HepG2 (cell line): Measurements from ENCODE around the gene SAAL1. TPM values are rescaled to one million over a fixed set of nuclear protein-coding genes. Genes with fewer than 3 reads are reported as not detected.
A peak's percentile ranks its signal among the peaks of the same experiment; 100 is the strongest.

ENCODE experiments used
- ATF4 ChIP-seq, 2 experiments: fragments of 450-650 bp in 1 of 2; sonication (generic) in 1 of 2; formaldehyde crosslinking; IDR thresholded peaks; 2 replicates each; pipeline versions ENCODE4 v1.5.0 to v1.8.0; 2020 to 2022; ENCODE audit warnings: mild to moderate bottlenecking in 1 of 2, missing genetic modification reagents in 1 of 2
- HMGXB3 ChIP-seq: sonication (generic); formaldehyde crosslinking; IDR thresholded peaks from 2 replicates; pipeline ENCODE4 v1.4.0; 2020; ENCODE audit warnings: missing genetic modification reagents, borderline replicate concordance
- HMGXB4 ChIP-seq, 2 experiments: sonication (generic) in 1 of 2; formaldehyde crosslinking in 1 of 2; IDR thresholded peaks; 2 replicates each; pipeline versions ENCODE4 v1.4.0 to v1.6.1; 2018 to 2020; ENCODE audit warnings: missing genetic modification reagents in 2 of 2, borderline replicate concordance in 1 of 2, low read depth in 1 of 2, mild to moderate bottlenecking in 1 of 2, missing biosample characterization in 1 of 2
- MBNL3 ChIP-seq: fragments of 250-450 bp; sonication (Bioruptor Pico); conservative IDR thresholded peaks from 2 replicates; pipeline ENCODE4 v1.8.0; 2022; ENCODE audit warnings: mild to moderate bottlenecking, inconsistent platforms
- SKIL ChIP-seq: sonication (generic); formaldehyde crosslinking; IDR thresholded peaks from 2 replicates; pipeline ENCODE4 v1.8.0; 2022; ENCODE audit warnings: missing genetic modification reagents, mild to moderate bottlenecking, moderate library complexity, borderline replicate concordance
- SRSF1 ChIP-seq: fragments of 200-400 bp; formaldehyde crosslinking; optimal IDR thresholded peaks from 2 replicates; pipeline ENCODE3; 2017; ENCODE audit warnings: mild to moderate bottlenecking, low read depth, low read length, moderate library complexity
- TRIM24 ChIP-seq: sonication (generic); formaldehyde crosslinking; IDR thresholded peaks from 2 replicates; pipeline ENCODE4 v1.8.0; 2022; ENCODE audit warnings: mild to moderate bottlenecking, missing genetic modification reagents
- ZNF232 ChIP-seq: sonication (generic); formaldehyde crosslinking; IDR thresholded peaks from 2 replicates; pipeline ENCODE4 v1.4.0; 2020; ENCODE audit warnings: missing genetic modification reagents, borderline replicate concordance
- ZNF557 ChIP-seq: sonication (generic); formaldehyde crosslinking; IDR thresholded peaks from 2 replicates; pipeline ENCODE4 v1.4.0; 2020; ENCODE audit warnings: missing genetic modification reagents
- ZNF749 ChIP-seq: sonication (generic); formaldehyde crosslinking; IDR thresholded peaks from 2 replicates; pipeline ENCODE4 v1.8.0; 2022; ENCODE audit warnings: mild to moderate bottlenecking, missing genetic modification reagents, moderate library complexity, borderline replicate concordance
- ZNF83 ChIP-seq: sonication (generic); formaldehyde crosslinking; IDR thresholded peaks from 2 replicates; pipeline ENCODE4 v1.4.0; 2020; ENCODE audit warnings: missing genetic modification reagents, mild to moderate bottlenecking, borderline replicate concordance
- polyA plus RNA-seq, 8 experiments: library from polyadenylated mRNA; depleted of rRNA in 3 of 8; stranded (reverse) in 7 of 8; unstranded in 1 of 8; fragments of >200 nt; fragmentation: Illumina TruSeq in 4 of 8; extraction: Trizol in 4 of 8; gene quantifications; 2 replicates each; pipeline versions ENCODE4 v1.2.1 to v1.2.3, GENCODE V29; 2011 to 2016; ENCODE audit warnings: low read depth in 4 of 8, missing spikeins in 1 of 8, mixed read lengths in 1 of 8; ENCODE audit not compliant: insufficient read depth in 1 of 8
- total RNA-seq, 5 experiments: library from RNA; depleted of rRNA; stranded (reverse); fragments of >200 nt; fragmentation: Illumina TruSeq; extraction: Trizol; gene quantifications; 2 replicates each; pipeline ENCODE4 v1.2.3, GENCODE V29; 2016; ENCODE audit warnings: low read depth in 1 of 5
- TF ChIP-seq, protein P1 (sequence below): sonication (generic); formaldehyde crosslinking; IDR thresholded peaks from 2 replicates; pipeline ENCODE4 v1.4.0; 2020; ENCODE audit warnings: missing genetic modification reagents
- TF ChIP-seq, protein P2 (sequence below): sonication (generic); formaldehyde crosslinking; conservative IDR thresholded peaks from 2 replicates; pipeline ENCODE4 v1.8.0; 2022; ENCODE audit warnings: missing genetic modification reagents

The SAAL1 gene
- total and polyA plus RNA-seq, 2 of the 13 experiments (the other 11 are each of a cell fraction or from before 2014, with no cell fraction given), result 16.5 to 46.0 TPM

DNA sequence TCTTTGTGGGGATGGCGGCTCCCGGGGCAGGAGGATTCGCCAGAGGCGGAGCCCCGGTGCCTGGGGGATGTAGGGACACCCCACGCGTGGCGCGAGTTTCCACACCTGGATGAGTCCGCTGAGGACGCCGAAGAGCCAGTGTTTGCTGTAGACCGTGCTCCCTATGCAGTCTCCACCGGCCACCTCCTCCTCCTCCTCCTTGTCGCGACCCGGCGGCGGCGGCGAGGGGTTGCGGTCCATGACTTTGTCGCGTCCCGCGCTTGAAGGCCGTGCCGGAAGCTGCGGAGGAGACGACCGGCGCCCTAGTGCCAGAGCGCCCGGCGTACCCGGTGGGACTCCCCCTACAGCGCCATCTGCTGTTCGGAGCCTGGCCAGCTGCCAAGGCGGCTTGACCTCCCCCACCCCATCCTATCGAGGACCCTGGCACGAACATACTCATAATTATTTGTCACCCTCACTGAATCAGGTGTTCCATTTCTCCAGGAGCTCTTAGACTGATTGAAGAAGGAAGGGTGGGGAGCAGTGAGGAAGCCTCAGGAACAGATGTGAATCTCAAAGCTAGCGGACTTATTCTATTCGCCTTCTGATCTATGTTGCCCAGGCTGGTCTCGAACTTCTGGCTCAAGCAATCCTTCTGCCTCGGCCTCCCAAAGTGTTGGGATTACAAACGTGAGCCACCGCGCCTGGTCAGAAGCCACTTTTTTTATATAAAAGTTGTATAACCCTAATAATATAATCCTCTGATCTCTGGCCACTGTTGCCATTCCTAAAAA is at the start of gene SAAL1 (continued):
- TF ChIP-seq HMGXB3 (CRISPR knock-in tag), result no peak
- peak; percentile 63; the same call in 1 of the 2 replicates for TF ChIP-seq ZNF749 (CRISPR knock-in tag)
- no peak; a peak in 1 of 4 replicates for TF ChIP-seq ATF4 (CRISPR knock-in tag; IDR thresholded peaks at IDR 0.05)
- TF ChIP-seq SKIL (CRISPR knock-in tag), result no peak
- no peak for TF ChIP-seq MBNL3
- TF ChIP-seq, protein P1, sequence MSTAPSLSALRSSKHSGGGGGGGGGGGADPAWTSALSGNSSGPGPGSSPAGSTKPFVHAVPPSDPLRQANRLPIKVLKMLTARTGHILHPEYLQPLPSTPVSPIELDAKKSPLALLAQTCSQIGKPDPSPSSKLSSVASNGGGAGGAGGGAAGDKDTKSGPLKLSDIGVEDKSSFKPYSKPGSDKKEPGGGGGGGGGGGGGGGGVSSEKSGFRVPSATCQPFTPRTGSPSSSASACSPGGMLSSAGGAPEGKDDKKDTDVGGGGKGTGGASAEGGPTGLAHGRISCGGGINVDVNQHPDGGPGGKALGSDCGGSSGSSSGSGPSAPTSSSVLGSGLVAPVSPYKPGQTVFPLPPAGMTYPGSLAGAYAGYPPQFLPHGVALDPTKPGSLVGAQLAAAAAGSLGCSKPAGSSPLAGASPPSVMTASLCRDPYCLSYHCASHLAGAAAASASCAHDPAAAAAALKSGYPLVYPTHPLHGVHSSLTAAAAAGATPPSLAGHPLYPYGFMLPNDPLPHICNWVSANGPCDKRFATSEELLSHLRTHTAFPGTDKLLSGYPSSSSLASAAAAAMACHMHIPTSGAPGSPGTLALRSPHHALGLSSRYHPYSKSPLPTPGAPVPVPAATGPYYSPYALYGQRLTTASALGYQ (CRISPR knock-in tag), result no peak; the same call in 1 of the 2 replicates
- TF ChIP-seq SRSF1, result no peak
- TF ChIP-seq ZNF83 (CRISPR knock-in tag), result no peak
- TF ChIP-seq ZNF557, result peak; percentile 45; the same call in 1 of the 2 replicates
- peak; percentile 97 to 98 for TF ChIP-seq HMGXB4 (CRISPR knock-in tag; IDR thresholded peaks at IDR 0.05; ENCODE audit: borderline replicate concordance in 1 of 2, low read depth in 1 of 2)
- TF ChIP-seq ZNF232 (CRISPR knock-in tag), result no peak
- TF ChIP-seq, protein P2, sequence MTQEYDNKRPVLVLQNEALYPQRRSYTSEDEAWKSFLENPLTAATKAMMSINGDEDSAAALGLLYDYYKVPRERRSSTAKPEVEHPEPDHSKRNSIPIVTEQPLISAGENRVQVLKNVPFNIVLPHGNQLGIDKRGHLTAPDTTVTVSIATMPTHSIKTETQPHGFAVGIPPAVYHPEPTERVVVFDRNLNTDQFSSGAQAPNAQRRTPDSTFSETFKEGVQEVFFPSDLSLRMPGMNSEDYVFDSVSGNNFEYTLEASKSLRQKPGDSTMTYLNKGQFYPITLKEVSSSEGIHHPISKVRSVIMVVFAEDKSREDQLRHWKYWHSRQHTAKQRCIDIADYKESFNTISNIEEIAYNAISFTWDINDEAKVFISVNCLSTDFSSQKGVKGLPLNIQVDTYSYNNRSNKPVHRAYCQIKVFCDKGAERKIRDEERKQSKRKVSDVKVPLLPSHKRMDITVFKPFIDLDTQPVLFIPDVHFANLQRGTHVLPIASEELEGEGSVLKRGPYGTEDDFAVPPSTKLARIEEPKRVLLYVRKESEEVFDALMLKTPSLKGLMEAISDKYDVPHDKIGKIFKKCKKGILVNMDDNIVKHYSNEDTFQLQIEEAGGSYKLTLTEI, result no peak
- TF ChIP-seq TRIM24, result no peak
